ENCODE data around the gene RSPH6A. TPM values are rescaled to one million over a fixed set of nuclear protein-coding genes. Genes with fewer than 3 reads are reported as not detected.

RSPH6A gene
- total RNA-seq, 1 experiment from 2014 or later = 0.55 TPM

GRCh38 chr19:45785097-45785496 lies 30.0 kb downstream of the RSPH6A start:
- TF ChIP-seq CTCF (conservative IDR thresholded peaks at IDR 0.05) = no peak
- Histone ChIP-seq H3K4ac (ENCODE audit: low read depth, low read length) (no peak overlapping the region), H3K23ac (ENCODE audit: insufficient read length, low read depth, low read length) (no peak overlapping the region), H2AFZ (ENCODE audit: low read length) (no peak overlapping the region), H3K79me2 (ENCODE audit: insufficient read depth, low read length) (no peaks in the 10 kb centered on the region), H2BK5ac (ENCODE audit: insufficient read length, low read length) (no peak overlapping the region), H3K27ac (ENCODE audit: insufficient read length, low read depth, low read length) (no peak overlapping the region), H2BK15ac (ENCODE audit: low read depth, low read length) (no peak overlapping the region), H3K23me2 (ENCODE audit: insufficient read length, low read depth, low read length, poor library complexity, severe bottlenecking) (no peaks in the 10 kb centered on the region), H4K8ac (replicated peaks; ENCODE audit: insufficient read length, low read depth, low read length) (no peak overlapping the region), H3K27me3 (ENCODE audit: insufficient read depth, low read length) (no peaks in the 10 kb centered on the region; the same call in 1 of the 2 replicates), H4K5ac (ENCODE audit: insufficient read length, low read depth, low read length) (no peak overlapping the region), H2AK5ac (ENCODE audit: insufficient read length, low read length) (no peak overlapping the region), H4K20me1 (ENCODE audit: control insufficient read depth, insufficient read depth, insufficient read length) (no peaks in the 10 kb centered on the region), H2BK20ac (ENCODE audit: low read depth, low read length, poor library complexity, severe bottlenecking) (no peak overlapping the region), H3K56ac (ENCODE audit: insufficient read length, low read depth, low read length) (no peak overlapping the region), H3K4me2 (ENCODE audit: insufficient read depth, insufficient read length, low read length) (no peak overlapping the region), H2BK12ac (ENCODE audit: insufficient read length, low read depth, low read length) (no peak overlapping the region), H3K18ac (ENCODE audit: insufficient read length, low read depth, low read length) (no peak overlapping the region), H2BK120ac (ENCODE audit: low read depth, low read length, poor library complexity, severe bottlenecking) (no peak overlapping the region), H3K9ac (ENCODE audit: extremely low read depth, insufficient read length, low read length) (no peak overlapping the region), H3K14ac (ENCODE audit: insufficient read depth, low read length) (no peak overlapping the region), H4K91ac (ENCODE audit: insufficient read length, low read depth, low read length) (no peak overlapping the region), H3T11ph (ENCODE audit: low read length) (no peak overlapping the region), H3K9me3 (ENCODE audit: control insufficient read depth, low read depth, low read length) (no peaks in the 10 kb centered on the region), H3K4me1 (ENCODE audit: insufficient read depth, low read length) (peaks cover 3% of the 10 kb centered on the region; the same call in 1 of the 2 replicates), H3K79me1 (ENCODE audit: insufficient read depth, low read depth, low read length, poor library complexity, severe bottlenecking) (no peaks in the 10 kb centered on the region)
- Mint-ChIP-seq H3K4me3 (no peak overlapping the region), H3K27ac (no peak overlapping the region), H3K9me3 (no peaks in the 10 kb centered on the region), H3K27me3 (ENCODE audit: low read depth) (peaks cover 16% of the 10 kb centered on the region), H3K36me3 (ENCODE audit: insufficient read depth in 1 of 3, low read depth in 3 of 3) (peaks cover 22 to 49% (median 44%) of the 10 kb centered on the region in 3 experiments), H3K4me1 (peaks cover 10 to 29% of the 10 kb centered on the region in 2 experiments)
- no peak for DNase-seq
- no CpG with 5 or more reads among the region's 5 CpGs for WGBS (ENCODE audit: extremely low coverage, insufficient read length, low lambda C conversion rate)

Data from H9 (cell line).